A673 (cell line): ENCODE measurements around the gene S100A9.

Experiments
- CTCF ChIP-seq: fragments of 300-800, 200-600 bp; sonication (generic); conservative IDR thresholded peaks from 2 replicates; pipeline ENCODE4 v1.5.1; 2017; ENCODE audit warnings: low read depth, mild to moderate bottlenecking, antibody characterized with exemption, low read length, moderate library complexity, mixed read lengths
- EZH2 ChIP-seq: fragments of 200-600 bp; sonication (generic); IDR thresholded peaks from 2 replicates; pipeline ENCODE4 v1.6.1; 2017; ENCODE audit warnings: borderline replicate concordance, low read depth, mild to moderate bottlenecking, mixed read lengths, antibody characterized with exemption, low read length; ENCODE audit not compliant: poor library complexity, severe bottlenecking

DNA sequence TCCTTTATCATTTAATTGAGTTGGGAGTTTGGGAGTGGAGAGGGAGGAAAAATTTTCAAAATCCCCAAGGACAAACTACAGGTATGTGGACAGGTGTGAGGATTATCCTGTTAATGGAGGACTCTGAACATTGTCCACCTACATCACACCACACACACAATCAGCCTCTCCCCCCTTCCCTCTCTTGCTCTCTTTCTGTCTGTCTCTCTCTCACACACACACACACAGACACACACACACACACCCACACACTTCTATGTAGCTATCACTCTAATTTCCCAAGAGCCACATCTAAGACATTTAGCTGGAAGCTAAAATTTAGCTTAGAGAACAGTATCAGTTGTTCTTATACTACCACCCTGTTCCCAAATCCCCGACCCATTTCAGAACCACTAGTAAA, 31.7 kb downstream of the S100A9 start:
- no peak for TF ChIP-seq CTCF
- TF ChIP-seq EZH2: no peak
